Stimulated activated CD4-positive, alpha-beta T cell treated with anti-CD3 and anti-CD28 coated beads, Interleukin-12 subunit alpha, Interleukin-12 subunit beta, amount 100 ng/mL, for 4 hours (primary cell): ENCODE measurements around the gene SERINC3.
A peak's percentile ranks its signal among the peaks of the same experiment; 100 is the strongest.
"Not testable (repeated sequence)": the region's sequence is repeated elsewhere in the genome, so short reads cannot be mapped to it uniquely, and the experiment has no call there.

Source experiments
- DNase-seq: peaks from one replicate; pipeline ENCODE4 v3.0.0-alpha.2; 2020

SERINC3 gene

GRCh38 chr20:44489931-44490330 is 31.9 kb downstream of the SERINC3 start:
- DNase-seq: no peak

GRCh38 chr20:44489223-44489622 is 32.6 kb downstream of the SERINC3 start:
- no peak for DNase-seq

- no peak for DNase-seq
Observed at GRCh38 chr20:44488551-44488950, 33.3 kb downstream of the SERINC3 start.

- DNase-seq: no peak
Observed at GRCh38 chr20:44485830-44486198, 36.1 kb downstream of the SERINC3 start.

GRCh38 chr20:44485078-44485829 is 36.6 kb downstream of the SERINC3 start:
- no peak for DNase-seq

GRCh38 chr20:44483112-44483511 is 38.8 kb downstream of the SERINC3 start:
- DNase-seq: no peak

GRCh38 chr20:44481719-44482416 is 40.0 kb downstream of the SERINC3 start:
- no peak for DNase-seq

- DNase-seq: no peak
Observed at GRCh38 chr20:44480097-44480496, 41.8 kb downstream of the SERINC3 start.

GRCh38 chr20:44479643-44480042 is 42.2 kb downstream of the SERINC3 start:
- DNase-seq: no peak

- no peak for DNase-seq
Observed at GRCh38 chr20:44478206-44478605, 43.7 kb downstream of the SERINC3 start.

GRCh38 chr20:44477151-44477550 is 44.7 kb downstream of the SERINC3 start:
- DNase-seq: no peak

GRCh38 chr20:44475694-44476560 is 45.9 kb downstream of the SERINC3 start, which contains the start of gene TTPAL:
Gene TTPAL (plus strand): TSS chr20:44475874. CDS start chr20:44480000, 4,126 bp downstream.
- DNase-seq: peak; percentile 91

- DNase-seq: no peak
Observed at GRCh38 chr20:44475372-44475693, 46.5 kb downstream of the SERINC3 start.

- DNase-seq: not testable (repeated sequence)
Observed at GRCh38 chr20:44472283-44472682, 49.6 kb downstream of the SERINC3 start.

GRCh38 chr20:44471481-44471882 is 50.4 kb downstream of the SERINC3 start:
- no peak for DNase-seq

GRCh38 chr20:44470327-44470726 is 51.5 kb downstream of the SERINC3 start:
- no peak for DNase-seq

GRCh38 chr20:44468044-44468782 is 53.7 kb downstream of the SERINC3 start:
- DNase-seq: no peak

- DNase-seq: no peak
Observed at GRCh38 chr20:44467289-44467883, 54.5 kb downstream of the SERINC3 start.

GRCh38 chr20:44465001-44465560 is 56.8 kb downstream of the SERINC3 start:
- DNase-seq: no peak

- DNase-seq: no peak
Observed at GRCh38 chr20:44464514-44464913, 57.4 kb downstream of the SERINC3 start.

GRCh38 chr20:44463466-44463865 is 58.4 kb downstream of the SERINC3 start:
- DNase-seq: no peak

GRCh38 chr20:44461803-44462174 is 60.1 kb downstream of the SERINC3 start:
- DNase-seq: no peak
